ENCODE measurements around the gene SH3BP5L.

SH3BP5L gene

GRCh38 chr1:248856176-248856575 lies 30.5 kb upstream of the SH3BP5L start:
- TF ChIP-seq ZNF274 (IDR thresholded peaks at IDR 0.05; ENCODE audit: low read depth, low read length) (no peak), SUZ12 (IDR thresholded peaks at IDR 0.05; ENCODE audit: extremely low read depth, insufficient read depth, insufficient read length) (no peak), YY1 (IDR thresholded peaks at IDR 0.05; ENCODE audit: insufficient read depth, insufficient read length) (no peak)
- H3K27me3 ChIP-seq (ENCODE audit: insufficient read depth, insufficient read length), result peaks cover 4% of the 10 kb centered on the region
- H3K4me1 ChIP-seq (ENCODE audit: insufficient read depth, insufficient read length), result peaks cover 10% of the 10 kb centered on the region
- H3K36me3 ChIP-seq (ENCODE audit: insufficient read depth, insufficient read length, low read length), result peaks cover 61% of the 10 kb centered on the region
- no peaks in the 10 kb centered on the region for H3K9me3 ChIP-seq (ENCODE audit: insufficient read depth, low read length)
- H3K4me3 ChIP-seq (ENCODE audit: insufficient read length, low read depth), result no peak overlapping the region
- no peak for DNase-seq (ENCODE audit: low read depth, low spot score)
- no peak overlapping the region for H3K9ac ChIP-seq (ENCODE audit: insufficient read length, low read depth)

GRCh38 chr1:248855580-248855979 lies 29.9 kb upstream of the SH3BP5L start:
- Histone ChIP-seq H3K4me3 (ENCODE audit: insufficient read length, low read depth) (no peak overlapping the region), H3K4me1 (ENCODE audit: insufficient read depth, insufficient read length) (peaks cover 10% of the 10 kb centered on the region), H3K9ac (ENCODE audit: insufficient read length, low read depth) (no peak overlapping the region), H3K36me3 (ENCODE audit: insufficient read depth, insufficient read length, low read length) (peaks cover 66% of the 10 kb centered on the region), H3K27me3 (ENCODE audit: insufficient read depth, insufficient read length) (no peaks in the 10 kb centered on the region), H3K9me3 (ENCODE audit: insufficient read depth, low read length) (no peaks in the 10 kb centered on the region)
- TF ChIP-seq YY1 (IDR thresholded peaks at IDR 0.05; ENCODE audit: insufficient read depth, insufficient read length) (no peak), SUZ12 (IDR thresholded peaks at IDR 0.05; ENCODE audit: extremely low read depth, insufficient read depth, insufficient read length) (no peak), ZNF274 (IDR thresholded peaks at IDR 0.05; ENCODE audit: low read depth, low read length) (no peak)
- no peak for DNase-seq (ENCODE audit: low read depth, low spot score)

GRCh38 chr1:248853663-248854375 lies 28.1 kb upstream of the SH3BP5L start:
- Histone ChIP-seq H3K27me3 (ENCODE audit: insufficient read depth, insufficient read length) (no peaks in the 10 kb centered on the region), H3K4me1 (ENCODE audit: insufficient read depth, insufficient read length) (peaks cover 7% of the 10 kb centered on the region), H3K36me3 (ENCODE audit: insufficient read depth, insufficient read length, low read length) (peaks cover 84% of the 10 kb centered on the region), H3K9ac (ENCODE audit: insufficient read length, low read depth) (no peak overlapping the region), H3K4me3 (ENCODE audit: insufficient read length, low read depth) (no peak overlapping the region), H3K9me3 (ENCODE audit: insufficient read depth, low read length) (no peaks in the 10 kb centered on the region)
- no peak for DNase-seq (ENCODE audit: low read depth, low spot score)
- TF ChIP-seq SUZ12 (IDR thresholded peaks at IDR 0.05; ENCODE audit: extremely low read depth, insufficient read depth, insufficient read length) (no peak), ZNF274 (IDR thresholded peaks at IDR 0.05; ENCODE audit: low read depth, low read length) (no peak), YY1 (IDR thresholded peaks at IDR 0.05; ENCODE audit: insufficient read depth, insufficient read length) (no peak)

GRCh38 chr1:248852481-248853405 lies 27.0 kb upstream of the SH3BP5L start:
- Histone ChIP-seq H3K9ac (ENCODE audit: insufficient read length, low read depth) (no peak overlapping the region), H3K4me1 (ENCODE audit: insufficient read depth, insufficient read length) (peaks cover 6% of the 10 kb centered on the region), H3K4me3 (ENCODE audit: insufficient read length, low read depth) (no peak overlapping the region), H3K36me3 (ENCODE audit: insufficient read depth, insufficient read length, low read length) (peaks cover 94% of the 10 kb centered on the region), H3K27me3 (ENCODE audit: insufficient read depth, insufficient read length) (no peaks in the 10 kb centered on the region), H3K9me3 (ENCODE audit: insufficient read depth, low read length) (no peaks in the 10 kb centered on the region)
- no peak for DNase-seq (ENCODE audit: low read depth, low spot score)
- TF ChIP-seq SUZ12 (IDR thresholded peaks at IDR 0.05; ENCODE audit: extremely low read depth, insufficient read depth, insufficient read length) (no peak), YY1 (IDR thresholded peaks at IDR 0.05; ENCODE audit: insufficient read depth, insufficient read length) (no peak), ZNF274 (IDR thresholded peaks at IDR 0.05; ENCODE audit: low read depth, low read length) (no peak)

GRCh38 chr1:248851390-248851789 lies 25.7 kb upstream of the SH3BP5L start:
- DNase-seq (ENCODE audit: low read depth, low spot score), result no peak
- Histone ChIP-seq H3K9me3 (ENCODE audit: insufficient read depth, low read length) (no peaks in the 10 kb centered on the region), H3K27me3 (ENCODE audit: insufficient read depth, insufficient read length) (no peaks in the 10 kb centered on the region), H3K4me1 (ENCODE audit: insufficient read depth, insufficient read length) (no peaks in the 10 kb centered on the region), H3K9ac (ENCODE audit: insufficient read length, low read depth) (no peak overlapping the region), H3K36me3 (ENCODE audit: insufficient read depth, insufficient read length, low read length) (peaks cover 98% of the 10 kb centered on the region), H3K4me3 (ENCODE audit: insufficient read length, low read depth) (no peak overlapping the region)
- TF ChIP-seq ZNF274 (IDR thresholded peaks at IDR 0.05; ENCODE audit: low read depth, low read length), result no peak

- H3K9ac ChIP-seq (ENCODE audit: insufficient read length, low read depth), result no peak overlapping the region
- no peaks in the 10 kb centered on the region for H3K4me1 ChIP-seq (ENCODE audit: insufficient read depth, insufficient read length)
- DNase-seq (ENCODE audit: low read depth, low spot score), result no peak
- no peak overlapping the region for H3K4me3 ChIP-seq (ENCODE audit: insufficient read length, low read depth)
- no peak for TF ChIP-seq ZNF274 (IDR thresholded peaks at IDR 0.05; ENCODE audit: low read depth, low read length)
- TF ChIP-seq YY1 (IDR thresholded peaks at IDR 0.05; ENCODE audit: insufficient read depth, insufficient read length), result no peak
- TF ChIP-seq SUZ12 (IDR thresholded peaks at IDR 0.05; ENCODE audit: extremely low read depth, insufficient read depth, insufficient read length), result no peak
- peaks cover 98% of the 10 kb centered on the region for H3K36me3 ChIP-seq (ENCODE audit: insufficient read depth, insufficient read length, low read length)
- no peaks in the 10 kb centered on the region for H3K9me3 ChIP-seq (ENCODE audit: insufficient read depth, low read length)
- no peaks in the 10 kb centered on the region for H3K27me3 ChIP-seq (ENCODE audit: insufficient read depth, insufficient read length)
Measured at GRCh38 chr1:248850536-248851251, 25.0 kb upstream of the SH3BP5L start.

- Histone ChIP-seq H3K4me3 (ENCODE audit: insufficient read length, low read depth) (no peak overlapping the region), H3K9ac (ENCODE audit: insufficient read length, low read depth) (no peak overlapping the region), H3K36me3 (ENCODE audit: insufficient read depth, insufficient read length, low read length) (peaks cover 98% of the 10 kb centered on the region), H3K9me3 (ENCODE audit: insufficient read depth, low read length) (no peaks in the 10 kb centered on the region), H3K27me3 (ENCODE audit: insufficient read depth, insufficient read length) (no peaks in the 10 kb centered on the region), H3K4me1 (ENCODE audit: insufficient read depth, insufficient read length) (no peaks in the 10 kb centered on the region)
- TF ChIP-seq ZNF274 (IDR thresholded peaks at IDR 0.05; ENCODE audit: low read depth, low read length) (no peak), SUZ12 (IDR thresholded peaks at IDR 0.05; ENCODE audit: extremely low read depth, insufficient read depth, insufficient read length) (no peak), YY1 (IDR thresholded peaks at IDR 0.05; ENCODE audit: insufficient read depth, insufficient read length) (no peak)
- no peak for DNase-seq (ENCODE audit: low read depth, low spot score)
Measured at GRCh38 chr1:248850124-248850523, 24.4 kb upstream of the SH3BP5L start.
